NCI-H1694 (cell line): ENCODE measurements around the gene PTOV1.
A peak's percentile ranks its signal among the peaks of the same experiment; 100 is the strongest.

Experiments
- DNase-seq: peaks from one replicate; lab custom pipeline; 2025; lab: John Stamatoyannopoulos, UW

Gene PTOV1

GRCh38 chr19:49875177-49875576, 24.2 kb downstream of the PTOV1 start:
- DNase-seq = no peak

- no peak for DNase-seq
Measured at GRCh38 chr19:49875857-49876421, 25.0 kb downstream of the PTOV1 start.

DNA sequence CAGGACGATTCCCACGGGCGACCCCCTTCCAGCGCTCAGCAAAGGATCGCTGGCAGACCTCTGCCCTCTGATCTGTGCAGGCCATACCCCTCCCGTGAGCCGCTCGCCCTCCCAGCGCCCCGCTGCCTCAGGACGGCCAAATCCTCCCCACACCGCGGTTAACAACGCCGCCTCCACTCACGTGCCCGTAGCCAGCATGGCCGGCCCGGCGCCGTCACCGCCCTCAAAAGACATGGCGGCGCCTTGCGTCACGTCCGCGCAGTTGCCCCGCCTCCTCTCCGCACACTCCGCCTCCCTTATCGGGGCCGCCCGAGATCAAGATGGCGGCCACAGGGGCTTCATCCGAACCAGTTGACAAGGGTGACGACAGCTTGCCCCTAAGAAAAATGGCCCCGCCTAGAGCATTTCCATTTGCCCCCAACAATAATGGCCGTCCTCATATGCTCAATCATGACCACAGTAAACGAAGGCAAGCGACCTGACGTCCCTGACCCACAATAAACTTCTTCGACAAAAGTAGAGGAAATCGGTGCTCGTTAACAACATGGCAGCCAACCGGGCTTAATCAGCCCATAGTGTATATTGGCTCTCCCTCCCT, 25.6 kb downstream of the PTOV1 start:
- DNase-seq = peak; percentile 98

GRCh38 chr19:49877020-49877878, 26.3 kb downstream of the PTOV1 start, which contains the start of the genes AKT1S1 and TBC1D17:
Gene AKT1S1, minus strand, starts transcription at chr19:49877355. Its CDS starts 4,060 bp downstream, at chr19:49873295.
Gene TBC1D17, plus strand, starts transcription at chr19:49877702. Its CDS starts 22 bp downstream, at chr19:49877724.
- peak; percentile 99 for DNase-seq

- peak; percentile 93 for DNase-seq
Measured at GRCh38 chr19:49877879-49878743, 27.2 kb downstream of the PTOV1 start.

DNA sequence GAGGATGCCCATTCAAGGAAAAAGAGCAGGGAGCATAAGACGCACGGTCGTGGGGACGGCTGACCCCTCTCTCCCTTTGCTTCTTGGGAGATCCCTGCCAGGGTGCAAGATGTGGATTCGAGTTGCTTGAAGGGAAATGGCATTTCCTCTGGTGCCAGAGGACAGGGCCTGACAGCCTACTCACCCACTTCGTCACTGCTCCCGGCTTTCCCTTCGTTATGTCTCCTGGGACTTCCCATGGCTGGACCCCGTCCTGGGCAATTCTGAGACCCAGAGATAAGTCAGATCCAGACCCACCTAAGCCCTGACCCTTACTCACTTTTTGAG, 27.7 kb downstream of the PTOV1 start:
- no peak for DNase-seq

GRCh38 chr19:49879243-49879963, 28.4 kb downstream of the PTOV1 start:
- DNase-seq = no peak

DNA sequence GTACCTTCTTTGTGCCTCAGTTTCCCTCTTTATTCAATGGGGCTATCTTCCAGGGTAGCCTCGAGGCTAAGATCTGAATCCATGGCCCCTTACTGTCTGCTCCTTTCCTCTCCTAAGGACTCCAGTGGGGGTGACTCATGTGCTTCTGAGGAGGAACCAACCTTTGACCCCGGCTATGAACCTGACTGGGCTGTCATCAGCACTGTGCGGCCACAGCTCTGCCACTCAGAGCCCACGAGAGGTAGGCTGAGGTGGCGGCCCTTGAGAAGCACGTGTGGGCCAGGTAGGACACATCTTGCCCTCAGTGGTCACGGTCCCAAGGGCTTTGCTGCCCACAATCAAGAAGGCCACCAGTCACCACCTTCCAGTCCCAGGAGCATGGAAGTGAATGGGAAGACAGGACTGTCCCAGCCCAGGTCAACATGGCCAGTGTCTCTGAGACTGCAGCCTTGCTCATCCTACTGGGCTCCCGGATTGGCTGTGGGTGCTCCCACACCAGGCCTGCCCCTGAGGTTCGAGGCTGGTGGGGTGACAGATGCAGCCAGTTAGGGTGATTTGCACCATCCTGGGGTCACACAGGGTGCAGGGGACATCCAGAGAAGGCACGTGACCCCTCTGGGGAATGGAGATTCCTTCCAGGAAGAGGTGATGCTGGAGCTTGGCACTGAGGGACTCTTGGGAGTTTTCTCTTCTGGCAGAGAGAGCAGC, 29.4 kb downstream of the PTOV1 start:
- DNase-seq = no peak

DNA sequence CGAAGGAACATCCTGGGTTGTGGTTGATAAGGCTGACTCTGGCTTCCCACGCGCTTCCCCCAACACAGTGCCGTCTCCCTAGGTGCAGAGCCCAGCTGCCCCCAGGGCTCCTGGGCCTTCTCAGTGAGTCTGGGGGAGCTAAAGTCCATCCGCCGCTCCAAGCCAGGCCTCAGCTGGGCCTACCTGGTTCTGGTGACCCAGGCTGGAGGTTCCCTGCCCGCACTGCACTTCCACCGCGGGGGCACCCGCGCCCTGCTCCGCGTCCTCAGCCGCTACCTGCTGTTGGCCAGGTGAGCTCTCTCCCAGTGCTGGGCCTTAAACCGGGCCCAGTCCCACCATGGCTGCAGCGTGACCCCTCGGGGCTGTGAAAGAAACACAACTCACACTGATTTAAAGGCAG, 30.2 kb downstream of the PTOV1 start:
- DNase-seq = no peak

DNA sequence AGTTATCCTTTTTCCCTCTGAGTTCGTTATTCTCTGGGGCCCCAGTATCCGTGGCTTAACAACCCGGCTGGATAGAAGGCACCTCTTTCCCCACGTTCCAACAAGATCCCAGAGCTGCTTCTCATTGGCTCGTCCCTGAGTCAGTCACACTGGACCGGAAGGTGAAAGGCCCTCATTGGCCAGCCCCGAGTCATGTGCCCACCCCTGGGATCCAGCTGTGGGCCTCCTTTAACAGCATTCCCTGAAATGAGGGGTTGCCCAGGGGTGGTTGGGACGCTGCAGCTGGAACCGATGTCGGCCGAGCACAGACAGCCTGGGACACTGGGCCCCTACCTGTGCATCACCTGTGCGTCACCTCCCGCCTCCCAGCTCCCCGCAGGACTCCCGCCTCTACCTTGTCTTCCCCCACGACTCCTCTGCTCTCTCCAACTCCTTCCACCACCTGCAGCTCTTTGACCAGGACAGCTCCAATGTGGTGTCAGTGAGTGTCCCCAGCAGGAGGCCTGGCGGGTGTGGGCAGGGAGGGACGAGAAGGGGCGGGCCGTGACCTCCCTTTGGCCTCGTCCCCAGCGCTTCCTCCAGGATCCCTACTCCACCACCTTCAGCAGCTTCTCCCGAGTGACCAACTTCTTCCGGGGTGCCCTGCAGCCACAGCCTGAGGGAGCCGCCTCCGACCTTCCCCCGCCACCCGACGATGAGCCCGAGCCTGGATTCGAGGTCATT, 30.9 kb downstream of the PTOV1 start:
- DNase-seq = no peak

DNA sequence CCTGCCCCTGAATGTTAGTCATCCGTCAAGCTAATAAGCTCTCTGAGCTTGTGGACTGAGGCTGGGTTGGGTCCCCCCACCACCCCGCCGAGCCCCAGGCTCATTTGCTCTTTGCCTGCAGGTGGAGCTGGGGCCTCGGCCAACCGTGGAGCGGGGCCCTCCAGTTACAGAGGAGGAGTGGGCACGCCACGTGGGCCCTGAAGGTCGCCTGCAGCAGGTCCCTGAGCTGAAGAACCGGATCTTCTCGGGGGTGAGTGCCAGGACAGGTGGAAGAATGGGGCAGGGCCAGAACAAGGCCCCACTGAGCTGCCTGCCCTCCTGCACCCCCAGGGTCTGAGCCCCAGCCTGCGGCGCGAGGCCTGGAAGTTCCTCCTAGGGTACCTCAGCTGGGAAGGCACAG, 31.7 kb downstream of the PTOV1 start:
- no peak for DNase-seq

DNA sequence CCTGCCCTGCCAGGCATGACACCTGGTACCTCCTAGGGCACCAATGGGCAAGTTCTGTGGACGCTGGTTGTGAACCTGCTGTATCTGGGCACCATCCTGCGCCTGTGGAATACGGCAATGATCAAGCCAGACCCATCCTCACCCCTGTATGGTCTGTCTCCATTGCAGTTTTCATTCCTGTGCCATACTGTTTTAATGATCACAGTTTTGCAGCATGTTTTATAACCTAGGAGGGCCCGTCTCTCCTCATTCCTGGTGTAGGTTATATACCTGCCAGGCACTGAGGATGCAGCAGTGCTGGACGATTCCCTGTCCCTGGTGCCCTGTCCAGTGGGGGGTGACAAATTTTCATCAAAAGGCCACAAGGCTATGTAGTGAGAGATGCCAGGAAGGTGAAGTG, 32.1 kb downstream of the PTOV1 start:
- no peak for DNase-seq

DNA sequence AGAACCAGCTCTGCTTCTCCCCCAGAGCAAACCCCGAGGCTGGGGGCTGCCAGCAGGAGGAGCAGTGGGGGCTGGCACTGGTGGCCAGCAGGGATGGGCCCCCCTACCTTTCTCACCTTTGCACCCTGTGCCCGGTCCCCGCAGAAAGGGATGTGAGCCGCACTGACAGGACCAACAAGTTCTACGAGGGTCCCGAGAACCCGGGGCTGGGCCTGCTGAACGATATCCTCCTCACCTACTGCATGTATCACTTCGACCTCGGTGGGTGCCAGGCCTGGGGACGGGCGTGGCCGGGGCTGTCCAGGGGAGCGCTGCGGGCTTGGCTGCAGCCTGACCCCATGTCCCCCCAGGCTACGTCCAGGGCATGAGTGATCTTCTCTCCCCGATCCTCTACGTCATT, 33.1 kb downstream of the PTOV1 start:
- no peak for DNase-seq

GRCh38 chr19:49884760-49885159, 33.8 kb downstream of the PTOV1 start:
- no peak for DNase-seq

- no peak for DNase-seq
Measured at GRCh38 chr19:49887037-49887664, 36.2 kb downstream of the PTOV1 start.

- DNase-seq = no peak
Measured at GRCh38 chr19:49887665-49888509, 36.9 kb downstream of the PTOV1 start.

DNA sequence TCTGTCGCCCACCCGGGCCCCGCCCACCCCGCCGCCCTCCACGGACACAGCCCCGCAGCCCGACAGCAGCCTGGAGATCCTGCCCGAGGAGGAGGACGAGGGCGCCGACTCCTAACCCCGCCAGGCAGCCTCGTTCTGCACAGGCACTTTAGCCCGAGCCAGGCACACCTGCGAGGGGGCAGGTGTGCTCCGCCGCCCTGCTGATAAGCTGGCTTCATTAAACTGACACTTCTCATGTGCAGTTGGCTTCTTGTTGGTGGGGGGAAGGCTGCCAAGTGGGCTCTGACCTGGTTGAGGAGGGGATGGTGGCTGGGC, 37.5 kb downstream of the PTOV1 start:
- no peak for DNase-seq

DNA sequence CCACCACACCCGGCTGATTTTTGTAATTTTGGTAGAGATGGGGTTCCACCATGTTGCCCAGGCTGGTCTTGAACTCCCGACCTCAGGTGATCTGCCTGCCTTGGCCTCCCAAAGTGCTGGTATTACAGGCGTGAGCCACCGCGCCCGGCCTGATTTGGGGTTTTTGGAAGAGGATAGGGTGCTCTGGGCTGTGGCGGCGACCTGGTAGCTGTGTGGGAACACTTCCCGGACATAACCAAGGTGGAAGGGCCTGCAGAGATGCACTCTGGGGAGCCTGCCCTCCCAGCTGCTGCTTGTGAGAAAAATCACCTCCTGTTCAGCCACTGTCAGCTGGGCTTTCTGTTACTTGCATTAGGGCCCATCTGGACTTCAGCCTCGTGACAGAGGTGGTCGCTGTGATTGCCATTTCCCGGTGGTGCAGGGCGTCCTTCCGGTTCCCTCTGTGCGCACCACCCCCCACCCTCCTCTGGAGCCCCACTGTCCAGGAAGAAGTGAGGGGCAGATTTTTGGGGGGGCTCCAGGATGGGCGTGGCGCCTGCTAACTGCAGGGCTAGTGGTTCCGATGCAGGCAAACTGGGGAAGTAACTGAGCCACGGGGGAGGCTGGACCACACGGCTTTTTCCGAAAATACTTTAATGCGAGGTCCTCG, 38.2 kb downstream of the PTOV1 start:
- DNase-seq = no peak
